Hematopoietic multipotent progenitor cell treated with erythropoietin and hydrocortisone succinate and interleukin-3 and kit ligand, for 15 days (in vitro differentiated cells): ENCODE results near the gene ARPC5L.
"Not testable (repeated sequence)": the region's sequence is repeated elsewhere in the genome, so short reads cannot be mapped to it uniquely, and the experiment has no call there.

Experiments
- DNase-seq: peaks from one replicate; pipeline ENCODE4 v3.0.0-alpha.2; 2015; ENCODE audit warnings: low spot score

The ARPC5L gene

DNA sequence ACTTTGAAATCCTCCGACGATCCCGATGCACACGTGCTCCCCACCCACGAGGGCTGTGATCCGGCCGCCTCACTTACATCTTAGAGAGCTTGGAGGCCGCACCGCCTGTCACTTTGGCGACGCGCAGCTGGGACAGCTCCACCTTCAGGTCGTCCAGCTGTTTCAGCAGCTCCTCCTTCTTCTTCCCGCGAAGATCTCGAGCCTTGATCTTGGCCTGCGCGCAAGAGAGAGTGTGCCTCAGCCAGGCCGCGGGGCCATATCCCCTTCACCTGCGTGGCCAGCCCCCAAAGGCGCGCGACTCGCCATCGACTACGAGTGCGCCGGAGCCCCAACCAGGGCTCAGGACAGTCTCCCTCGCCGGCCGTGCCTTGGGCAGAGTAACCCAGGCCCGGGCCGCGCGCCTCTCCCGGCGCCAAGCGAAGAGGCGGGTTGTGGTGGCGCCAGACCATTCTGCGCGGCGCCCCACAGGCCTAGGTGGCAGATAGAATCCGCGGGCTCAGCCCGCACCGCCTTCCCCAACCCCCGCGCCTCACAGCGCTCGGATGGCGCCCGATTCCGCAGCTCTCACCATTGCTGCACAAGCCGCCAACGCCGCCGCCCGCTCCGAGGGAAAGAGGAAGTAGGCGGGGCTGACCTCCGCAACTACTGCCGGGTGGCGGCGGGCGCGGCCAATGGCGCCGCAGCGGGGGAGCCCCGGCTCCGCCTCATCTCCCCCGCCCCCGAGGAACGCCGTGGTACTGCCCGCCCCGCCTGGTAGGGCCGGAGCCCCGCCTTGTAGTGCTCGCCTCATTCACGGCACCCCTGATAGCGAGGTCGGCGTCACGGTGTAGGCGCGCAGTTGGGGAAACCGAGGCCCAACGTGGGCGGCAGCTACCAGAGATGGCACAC, at the start of gene ARPC5L, which contains the start of gene RPL35:
ARPC5L (plus strand) TSS at position 789 of the 888 bp plus-strand sequence. CDS start 7,161 bp downstream, outside the sequence.
RPL35 (minus strand) TSS at position 616 of the 888 bp plus-strand sequence; CDS start at position 571, 45 bp downstream.
- peak; percentile 96 for DNase-seq

DNA sequence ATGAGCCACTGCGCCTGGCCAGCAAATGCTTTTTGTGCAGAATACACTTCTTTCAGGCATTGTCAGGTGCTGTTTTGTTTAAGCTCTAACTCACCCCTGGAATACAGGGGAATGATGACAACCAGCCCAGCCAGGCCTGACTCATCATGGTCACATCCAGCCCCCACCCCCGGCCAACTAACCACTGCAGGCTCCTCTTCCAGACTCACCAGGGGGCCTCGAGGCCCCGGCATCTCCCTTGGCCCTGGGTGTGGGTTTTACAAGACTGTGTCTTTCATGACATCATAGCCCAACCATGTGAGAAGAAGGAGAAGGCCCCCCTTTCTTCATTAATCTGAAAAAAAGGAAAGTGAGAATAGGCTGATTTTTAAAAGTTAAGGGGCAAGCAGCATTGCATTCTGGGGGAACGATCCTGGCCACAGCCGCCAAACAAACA, 49.5 kb upstream of the ARPC5L start:
- DNase-seq = no peak

DNA sequence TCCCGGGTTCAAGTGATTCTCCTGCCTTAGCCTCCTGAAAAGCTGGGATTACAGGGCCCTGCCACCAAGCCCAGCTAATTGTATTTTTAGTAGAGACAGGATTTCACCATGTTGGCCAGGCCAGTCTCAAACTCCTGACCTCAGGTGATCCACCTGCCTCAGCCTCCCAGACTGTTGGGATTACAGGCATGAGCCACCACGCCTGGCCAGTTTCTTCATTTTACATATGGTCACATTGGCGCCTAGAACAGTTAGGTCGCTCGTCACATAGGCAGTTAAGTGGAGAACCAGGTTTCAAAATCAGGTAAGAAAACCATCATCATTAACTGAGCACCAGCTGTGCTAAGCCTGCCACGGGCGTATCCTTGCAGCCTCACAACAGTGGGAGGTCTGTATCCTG, 48.9 kb upstream of the ARPC5L start:
- DNase-seq = no peak

DNA sequence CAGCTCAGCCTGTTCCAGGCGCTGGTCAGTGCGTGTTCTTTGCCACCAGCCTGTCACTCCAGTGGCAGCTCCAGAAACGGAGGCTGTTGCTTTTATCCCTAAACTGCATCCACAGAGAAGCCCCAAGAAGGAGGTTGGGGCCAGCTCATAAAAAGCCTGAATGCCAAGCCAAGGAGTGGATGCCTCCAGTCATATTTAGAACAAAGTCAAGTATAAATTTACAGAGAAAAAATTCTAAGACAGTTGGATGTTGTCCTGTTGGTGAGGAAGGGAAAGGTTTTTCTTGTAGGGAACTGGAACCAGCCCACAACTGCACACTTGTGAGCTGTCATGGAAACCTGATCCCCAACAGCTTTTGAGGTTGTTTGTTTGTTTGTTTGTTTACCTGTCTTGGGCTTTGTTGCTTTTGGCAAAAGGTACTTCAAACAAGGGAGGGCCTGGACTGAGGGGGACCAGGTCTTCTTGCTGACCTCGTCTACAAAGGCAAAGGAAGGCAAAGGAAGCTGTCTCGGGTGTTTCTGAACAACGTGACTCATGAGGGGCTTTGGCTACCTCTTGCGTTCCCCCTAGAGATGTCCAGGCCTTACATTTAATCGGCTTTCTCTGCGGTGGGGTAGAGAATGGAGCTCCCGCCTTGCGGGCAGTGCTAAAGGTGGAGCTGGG, 48.3 kb upstream of the ARPC5L start:
- DNase-seq = no peak

DNA sequence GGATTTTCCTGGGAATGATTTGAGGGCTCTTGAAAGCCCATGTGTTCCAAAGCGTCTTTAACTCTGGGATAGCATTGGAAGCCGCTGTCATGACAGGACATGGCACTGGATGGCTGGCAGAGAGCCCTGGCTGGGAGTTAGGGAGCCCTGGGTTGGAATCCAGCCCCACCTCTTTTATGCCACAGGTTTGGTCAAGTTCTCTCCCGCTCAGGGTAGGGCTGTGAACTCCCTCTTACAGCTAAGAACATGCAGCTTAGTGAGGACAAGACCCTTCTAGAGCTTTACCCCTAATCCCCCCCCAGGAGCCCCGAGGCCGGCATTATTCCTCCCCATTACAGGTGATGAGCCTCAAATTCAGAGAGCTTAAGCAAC, 47.8 kb upstream of the ARPC5L start:
- DNase-seq = no peak

DNA sequence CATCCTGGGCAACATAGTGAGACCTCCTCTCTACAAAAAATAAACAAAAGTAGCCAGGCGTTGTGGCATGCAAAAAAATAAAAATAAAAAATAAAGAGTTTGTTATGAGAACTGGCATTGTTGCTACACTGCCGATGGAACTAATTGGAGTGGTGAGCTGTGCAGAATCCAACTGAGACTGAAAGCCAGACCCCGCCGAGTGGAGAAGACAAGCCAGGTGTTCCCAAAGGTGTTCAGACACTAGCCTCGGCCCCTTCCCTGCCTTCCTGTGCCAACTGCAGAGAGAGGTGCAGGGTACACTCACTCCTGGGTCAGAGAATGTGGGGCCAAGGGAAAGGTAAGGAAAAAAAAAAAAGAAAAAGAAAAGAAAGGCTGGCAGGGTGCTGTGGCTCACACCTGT, 46.3 kb upstream of the ARPC5L start:
- no peak for DNase-seq

DNA sequence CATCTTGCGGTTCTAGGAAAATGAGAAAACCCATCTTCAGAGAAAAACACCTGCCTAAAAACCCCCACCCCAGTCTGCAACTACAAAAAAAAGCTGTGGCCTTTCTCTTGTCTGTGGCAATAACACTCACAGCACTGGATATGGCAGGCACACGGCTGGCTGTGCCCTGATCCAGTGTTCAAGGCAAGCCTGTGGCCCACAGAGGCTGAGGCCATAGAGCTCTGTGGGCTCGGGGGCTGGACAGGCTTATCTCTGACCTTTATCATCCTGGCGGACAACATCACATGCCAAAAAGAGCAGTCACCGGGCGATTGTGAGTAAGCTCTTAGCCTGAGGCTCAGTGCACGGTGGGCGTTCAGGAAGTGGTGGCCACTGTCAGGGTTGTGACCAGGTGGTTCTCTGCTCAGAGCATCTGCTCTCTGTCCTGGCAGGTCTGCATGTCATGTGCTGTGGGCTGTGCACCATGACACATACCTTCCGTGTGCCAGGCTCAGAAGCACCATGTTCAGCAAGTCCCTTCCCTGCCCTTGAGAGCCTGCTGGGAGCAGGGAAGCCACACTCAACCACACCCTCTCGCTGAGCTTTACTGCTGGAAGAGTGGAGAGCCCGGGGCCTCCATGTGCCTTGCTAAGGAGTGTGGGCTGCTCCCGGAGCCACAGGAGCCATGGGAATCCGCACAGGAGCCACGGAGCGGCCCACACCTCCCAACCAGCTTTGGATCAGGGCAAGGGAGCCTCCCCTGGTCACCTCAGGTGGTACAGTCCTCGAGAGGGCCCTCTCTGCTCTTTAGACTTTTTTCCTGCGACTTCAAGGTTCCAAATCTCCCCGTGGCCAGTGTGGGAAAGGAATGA, 43.3 kb upstream of the ARPC5L start:
- no peak for DNase-seq

DNA sequence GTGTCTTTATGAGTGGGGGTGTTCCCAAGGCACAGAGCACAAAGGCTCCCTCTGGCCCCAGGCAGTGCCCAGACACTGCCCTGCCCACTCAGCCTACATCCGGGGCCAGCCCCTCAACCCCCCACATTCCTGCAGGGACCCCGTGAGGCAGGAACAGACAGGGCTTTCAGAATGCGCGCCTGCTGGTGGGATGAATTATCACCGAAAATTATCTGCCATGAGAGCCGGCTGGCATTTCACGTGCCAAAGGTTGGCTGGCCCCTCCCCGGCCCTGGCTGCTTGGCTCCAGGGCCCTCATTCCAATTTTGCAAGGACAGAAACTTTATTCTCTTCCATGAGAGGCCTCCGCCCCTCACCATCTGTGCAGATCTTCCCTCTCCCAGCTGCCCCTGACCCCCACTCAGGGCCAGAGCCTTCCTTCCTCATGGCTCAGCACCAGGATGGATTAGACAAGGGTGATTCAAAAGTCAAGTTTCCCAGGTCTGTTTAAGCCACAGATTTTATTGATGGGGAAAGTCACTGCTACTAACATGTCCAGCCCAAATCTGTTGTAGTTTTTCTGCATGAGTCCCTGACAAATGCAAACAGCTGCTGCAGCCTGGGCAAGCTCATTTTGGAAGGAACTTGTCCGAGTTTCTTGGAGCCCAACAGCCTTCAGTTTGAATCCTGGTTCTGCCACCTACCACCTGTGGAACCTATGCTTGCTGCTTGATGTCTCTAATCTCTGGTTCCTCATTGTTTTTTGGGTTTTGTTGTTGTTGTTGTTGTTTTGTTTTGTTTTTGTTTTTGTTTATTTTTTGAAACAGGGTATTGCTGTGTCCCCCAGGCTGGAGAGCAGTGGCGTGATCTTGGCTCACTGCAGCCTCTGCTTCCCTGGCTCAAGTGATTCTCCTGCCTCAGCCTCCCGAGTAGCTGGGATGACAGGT, 41.0 kb upstream of the ARPC5L start:
- no peak for DNase-seq

DNA sequence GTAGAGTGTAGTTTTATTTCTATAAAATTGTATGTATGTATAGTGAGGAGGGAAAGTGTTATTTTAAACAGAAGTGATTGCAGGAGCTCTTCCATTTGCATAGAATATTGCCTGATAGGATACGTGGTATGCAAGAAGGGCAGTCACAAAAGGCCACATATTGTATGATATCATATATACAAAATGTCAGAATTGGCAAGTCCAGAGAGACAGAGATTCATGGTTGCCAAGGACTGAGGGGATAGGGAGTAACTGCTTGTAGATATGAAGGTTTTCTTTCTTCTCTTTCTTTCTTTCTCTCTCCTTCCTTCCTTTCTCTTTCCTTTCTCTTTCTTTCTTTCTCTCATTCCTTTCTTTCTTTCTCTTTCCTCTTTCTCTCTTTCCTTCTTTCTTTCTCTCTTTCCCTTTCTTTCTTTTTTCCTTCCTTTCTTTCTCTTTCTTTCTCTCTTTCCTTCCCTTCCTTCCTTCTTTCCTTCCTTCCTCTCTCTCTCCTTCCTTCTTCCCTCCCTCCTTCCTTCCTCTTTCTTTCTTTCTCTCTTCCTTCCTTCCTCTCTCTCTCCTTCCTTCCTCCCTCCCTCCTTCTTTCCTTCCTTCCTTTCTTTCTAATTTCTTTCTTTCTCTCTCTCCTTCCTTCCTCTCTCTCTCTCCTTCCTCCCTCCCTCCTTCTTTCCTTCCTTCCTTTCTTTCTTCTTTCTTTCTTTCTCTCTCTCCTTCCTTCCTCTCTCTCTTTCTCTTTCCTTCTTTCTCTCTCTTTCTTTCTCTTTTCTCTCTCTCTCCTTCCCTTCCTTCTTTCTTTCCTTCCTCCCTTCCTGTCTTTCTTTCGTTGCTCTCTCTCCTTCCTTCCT, 33.2 kb upstream of the ARPC5L start:
- no peak for DNase-seq

DNA sequence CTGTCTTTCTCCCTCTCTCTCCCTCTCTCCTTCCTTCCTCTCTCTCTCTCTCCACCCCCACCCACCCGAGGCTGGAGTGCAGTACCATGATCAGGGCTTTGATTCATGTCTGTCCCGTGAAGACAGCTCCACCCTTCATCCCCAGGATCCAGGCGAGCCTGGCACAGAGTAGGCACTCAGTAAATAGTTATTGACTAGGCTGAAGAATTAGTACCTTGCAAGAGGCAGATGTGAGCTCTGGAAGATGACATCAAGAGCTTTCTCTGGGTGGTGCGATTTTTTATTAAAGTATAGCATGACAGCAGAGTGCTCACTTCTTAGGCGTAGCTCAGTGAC, 32.6 kb upstream of the ARPC5L start:
- no peak for DNase-seq

DNA sequence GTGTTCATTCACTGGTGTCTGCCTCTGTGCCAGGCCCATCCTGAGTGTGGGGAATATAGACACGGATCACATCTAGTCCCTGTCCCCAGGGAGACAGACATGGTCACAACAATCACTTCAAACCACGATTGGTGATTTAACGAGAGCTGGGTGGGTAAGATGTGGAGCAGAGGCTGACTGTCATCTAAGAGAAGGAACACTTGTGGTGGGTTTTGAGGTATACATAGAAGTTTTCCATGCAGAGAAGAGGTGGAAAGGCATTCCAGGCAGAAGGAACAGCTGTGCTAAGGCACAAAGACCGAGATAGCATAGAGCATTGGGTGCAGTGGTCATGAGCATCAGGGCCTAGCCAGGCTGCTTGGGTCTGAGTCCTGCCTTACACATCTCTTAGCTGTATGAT, 31.3 kb upstream of the ARPC5L start:
- DNase-seq = no peak

DNA sequence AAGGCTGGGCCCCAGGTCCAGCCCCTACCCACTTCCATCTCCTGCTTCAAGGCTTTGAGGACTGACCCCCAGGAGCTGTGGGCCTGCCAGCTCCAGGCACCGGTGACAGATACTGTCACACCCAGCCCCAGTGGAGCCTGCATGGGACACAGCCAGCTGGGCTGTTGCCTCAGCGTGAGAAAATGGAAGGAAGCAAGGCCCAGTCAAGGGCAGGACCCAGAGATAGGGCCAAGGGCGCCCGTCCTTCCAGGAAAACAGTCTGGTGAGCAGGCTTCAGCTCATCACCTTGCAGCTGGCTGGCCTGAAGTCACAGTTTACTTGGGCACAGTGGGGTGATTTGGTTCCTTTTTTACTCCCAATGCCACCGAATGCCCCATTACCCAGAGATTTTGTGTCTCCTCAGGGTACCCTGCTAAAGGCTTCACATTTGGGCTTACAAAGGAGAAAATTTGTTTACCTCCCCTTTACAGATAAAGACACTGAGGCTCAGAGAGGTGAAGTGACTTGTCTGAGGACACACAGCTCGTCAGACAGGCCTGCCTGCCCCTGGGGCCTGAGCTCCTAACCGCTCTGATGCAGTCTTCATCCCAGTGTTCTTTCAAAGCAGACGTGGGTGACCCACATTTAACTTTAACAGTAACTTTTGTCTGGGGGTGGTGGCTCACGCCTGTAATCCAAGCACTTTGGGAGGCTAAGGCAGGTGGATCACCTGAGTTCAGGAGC, 30.1 kb upstream of the ARPC5L start:
- no peak for DNase-seq

DNA sequence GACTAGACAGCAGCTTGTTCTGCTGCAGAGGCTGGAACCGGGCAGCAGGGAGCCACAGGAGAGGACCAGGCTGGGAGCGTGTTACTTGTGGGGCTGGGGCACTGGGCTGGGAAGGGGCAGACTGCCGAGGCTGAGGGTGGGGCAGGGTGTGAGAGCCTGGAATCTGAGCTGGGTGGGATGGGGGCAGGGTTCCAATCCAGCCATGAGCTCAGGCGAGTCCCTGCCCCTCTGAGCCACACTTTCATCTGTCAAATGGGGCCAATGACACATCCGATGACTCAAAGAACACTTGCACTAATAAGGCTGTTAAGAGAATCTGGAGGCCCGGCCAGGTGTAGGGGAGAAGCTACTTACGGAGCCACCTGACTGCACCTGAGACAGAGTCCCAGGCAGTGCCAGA, 27.3 kb upstream of the ARPC5L start:
- no peak for DNase-seq

DNA sequence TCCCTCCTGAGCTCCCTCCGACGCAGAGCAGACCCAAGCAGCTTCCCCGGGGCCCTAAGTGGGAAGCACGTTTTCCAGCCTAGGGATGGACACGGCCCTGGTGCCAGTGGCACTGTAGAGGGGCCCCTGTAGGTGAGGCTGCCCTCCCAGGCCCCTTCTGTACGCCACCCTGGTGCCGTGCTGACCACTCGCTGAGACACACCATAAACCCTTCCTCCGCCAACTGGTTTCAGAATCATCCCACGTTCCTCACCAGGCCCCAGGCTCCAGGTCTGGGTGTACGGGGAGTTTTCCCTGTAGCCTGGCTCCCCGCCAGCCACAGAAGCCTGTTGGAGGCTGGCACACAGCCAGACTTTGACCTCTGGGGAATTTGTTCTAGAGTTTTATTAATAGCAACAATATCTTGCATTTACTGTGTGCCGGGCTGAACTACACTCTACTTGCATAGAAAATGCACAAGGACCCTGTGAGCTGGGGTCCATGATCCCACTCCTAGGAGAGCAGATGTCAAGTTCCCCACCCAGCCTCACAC, 26.8 kb upstream of the ARPC5L start:
- DNase-seq = no peak

DNA sequence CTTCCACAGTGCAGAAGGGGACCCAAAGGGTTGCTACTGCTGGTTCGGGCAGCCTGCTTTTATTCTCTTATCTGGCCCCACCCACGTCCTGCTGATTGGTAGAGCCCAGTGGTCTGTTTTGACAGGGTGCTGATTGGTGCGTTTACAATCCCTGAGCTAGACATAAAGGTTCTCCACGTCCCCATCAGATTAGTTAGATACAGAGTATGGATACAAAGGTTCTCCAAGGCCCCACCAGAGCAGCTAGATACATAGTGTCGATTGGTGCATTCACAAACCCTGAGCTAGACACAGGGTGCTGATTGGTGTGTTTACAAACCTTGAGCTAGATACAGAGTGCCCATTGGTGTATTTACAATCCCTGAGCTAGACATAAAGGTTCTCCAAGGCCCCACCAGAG, 23.8 kb upstream of the ARPC5L start:
- DNase-seq = not testable (repeated sequence)

DNA sequence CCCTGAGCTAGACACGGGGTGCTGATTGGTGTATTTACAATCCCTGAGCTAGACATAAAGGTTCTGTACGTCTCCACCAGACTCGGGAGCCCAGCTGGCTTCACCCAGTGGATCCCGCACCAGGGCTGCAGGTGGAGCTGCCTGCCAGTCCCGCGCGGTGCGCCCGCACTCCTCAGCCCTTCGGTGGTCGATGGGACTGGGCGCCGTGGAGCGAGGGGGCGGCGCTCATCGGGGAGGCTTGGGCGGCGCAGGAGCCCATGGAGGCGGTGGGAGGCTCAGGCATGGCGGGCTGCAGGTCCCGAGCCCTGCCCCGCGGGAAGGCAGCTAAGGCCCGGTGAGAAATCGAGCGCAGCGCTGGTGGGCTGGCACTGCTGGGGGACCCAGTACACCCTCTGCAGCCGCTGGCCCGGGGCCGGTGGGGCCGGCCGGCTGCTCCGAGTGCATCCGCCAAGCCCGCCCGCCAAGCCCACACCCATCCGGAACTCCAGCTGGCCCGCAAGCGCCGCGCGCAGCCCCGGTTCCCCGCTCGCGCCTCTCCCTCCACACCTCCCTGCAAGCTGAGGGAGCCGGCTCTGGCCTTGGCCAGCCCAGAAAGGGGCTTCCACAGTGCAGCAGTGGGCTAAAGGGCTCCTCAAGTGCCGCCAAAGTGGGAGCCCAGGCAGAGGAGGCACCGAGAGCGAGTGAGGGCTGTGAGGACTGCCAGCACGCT, 23.2 kb upstream of the ARPC5L start:
- DNase-seq = not testable (repeated sequence)

DNA sequence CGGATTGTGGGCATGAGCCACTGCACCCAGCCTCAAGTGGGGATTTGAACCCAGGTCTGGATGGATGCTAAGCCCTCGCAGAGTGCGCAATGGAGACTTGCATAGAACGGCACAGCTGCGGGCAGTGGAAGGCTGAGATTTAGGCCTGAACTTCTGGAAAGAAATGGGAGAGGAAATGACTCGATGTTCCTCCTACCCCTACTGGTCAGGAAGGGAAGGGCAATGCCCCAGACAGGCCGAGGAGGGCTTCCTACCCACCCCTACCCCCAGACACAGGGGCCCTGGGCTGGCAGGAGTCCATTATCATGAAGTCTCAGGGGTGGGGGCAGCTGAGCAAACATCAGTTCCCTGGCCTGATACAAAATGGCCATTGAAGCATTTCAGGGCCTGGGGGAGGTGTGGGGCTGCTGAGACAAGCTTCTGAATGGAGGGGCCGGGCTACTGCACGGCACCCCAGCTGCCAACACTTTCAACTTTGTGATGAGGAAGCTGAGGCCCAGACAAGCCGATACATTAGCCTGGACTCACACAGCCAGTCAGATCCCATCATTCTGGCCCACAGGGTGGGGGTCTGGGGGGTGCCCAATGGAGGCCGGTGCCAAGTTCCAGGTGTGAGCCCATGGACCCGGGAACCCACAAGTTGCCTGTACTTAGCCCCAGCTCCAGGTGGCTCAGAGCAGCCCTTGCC, 22.2 kb upstream of the ARPC5L start:
- DNase-seq = no peak

DNA sequence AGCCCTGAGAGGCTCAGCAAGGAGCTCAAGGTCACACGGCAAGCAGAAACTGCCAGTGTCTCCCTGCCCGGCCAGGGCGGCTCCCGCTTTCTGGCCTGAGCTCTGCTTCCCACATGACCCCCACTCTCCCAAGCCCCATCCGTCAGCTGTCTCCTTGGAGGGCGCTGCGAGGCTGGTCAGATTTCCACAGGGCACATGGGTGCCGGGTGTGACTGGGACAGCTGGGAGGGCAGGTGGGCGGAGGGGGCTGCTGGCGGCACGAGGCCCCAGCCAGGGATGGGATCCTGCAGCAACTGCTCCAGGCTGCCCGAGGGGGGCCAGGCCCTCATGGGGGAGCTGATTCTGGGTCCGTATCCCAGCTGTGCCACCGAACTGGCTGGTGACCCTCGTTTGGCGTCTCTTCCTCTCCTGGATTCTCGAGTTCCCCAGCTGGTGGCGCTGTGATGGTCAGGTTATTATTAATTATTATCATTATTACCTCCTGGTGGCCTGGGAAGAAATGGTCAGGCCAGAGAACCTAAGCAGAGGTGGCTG, 21.6 kb upstream of the ARPC5L start:
- peak; percentile 17 for DNase-seq
